Measurements from ENCODE around the gene ACOX2. TPM values are rescaled to one million over a fixed set of nuclear protein-coding genes. Genes with fewer than 3 reads are reported as not detected.

The ACOX2 gene
- total RNA-seq, 1 donor from 2014 or later, result 1.7 TPM

- TF ChIP-seq CTCF (conservative IDR thresholded peaks at IDR 0.05; ENCODE audit: low read depth, low read length), result no peak
- H3K4me3 ChIP-seq (ENCODE audit: low read depth, low read length), result no peak overlapping the region
- DNase-seq (ENCODE audit: low read depth), result no peak
Measured at GRCh38 chr3:58578873-58579272, 41.9 kb upstream of the ACOX2 start.

GRCh38 chr3:58577269-58577821, 40.4 kb upstream of the ACOX2 start, which contains the start of gene FAM107A:
TSS of gene FAM107A (minus strand) at chr3:58577391. CDS start at chr3:58569860, 7,531 bp downstream.
- TF ChIP-seq CTCF (conservative IDR thresholded peaks at IDR 0.05; ENCODE audit: low read depth, low read length), result peak; percentile 36
- no peak within 1 kb of the TSS for H3K4me3 ChIP-seq (ENCODE audit: low read depth, low read length)
- DNase-seq (ENCODE audit: low read depth), result peak; percentile 52

- no peak overlapping the region for H3K4me3 ChIP-seq (ENCODE audit: low read depth, low read length)
- TF ChIP-seq CTCF (conservative IDR thresholded peaks at IDR 0.05; ENCODE audit: low read depth, low read length), result no peak
Measured at GRCh38 chr3:58576716-58577115, 39.7 kb upstream of the ACOX2 start.

GRCh38 chr3:58575971-58576652, 39.1 kb upstream of the ACOX2 start:
- H3K4me3 ChIP-seq (ENCODE audit: low read depth, low read length), result no peak overlapping the region
- no peak for DNase-seq (ENCODE audit: low read depth)
- TF ChIP-seq CTCF (conservative IDR thresholded peaks at IDR 0.05; ENCODE audit: low read depth, low read length), result no peak

More at GRCh38 chr3:58576716-58577115, 39.7 kb upstream of the ACOX2 start:
- no peak for DNase-seq (ENCODE audit: low read depth)

- no peak for TF ChIP-seq CTCF (conservative IDR thresholded peaks at IDR 0.05; ENCODE audit: low read depth, low read length)
- DNase-seq (ENCODE audit: low read depth), result no peak
Measured at GRCh38 chr3:58574682-58575081, 37.7 kb upstream of the ACOX2 start.

GRCh38 chr3:58574106-58574505, 37.1 kb upstream of the ACOX2 start:
- TF ChIP-seq CTCF (conservative IDR thresholded peaks at IDR 0.05; ENCODE audit: low read depth, low read length), result no peak
- no peak for DNase-seq (ENCODE audit: low read depth)
- no peak overlapping the region for H3K4me3 ChIP-seq (ENCODE audit: low read depth, low read length)

More at GRCh38 chr3:58574682-58575081, 37.7 kb upstream of the ACOX2 start:
- no peak overlapping the region for H3K4me3 ChIP-seq (ENCODE audit: low read depth, low read length)

- no peak overlapping the region for H3K4me3 ChIP-seq (ENCODE audit: low read depth, low read length)
- TF ChIP-seq CTCF (conservative IDR thresholded peaks at IDR 0.05; ENCODE audit: low read depth, low read length), result no peak
- DNase-seq (ENCODE audit: low read depth), result no peak
Measured at GRCh38 chr3:58573640-58574039, 36.6 kb upstream of the ACOX2 start.
